Panc1 (cell line): ENCODE results near the gene NOXA1. TPM values are rescaled to one million over a fixed set of nuclear protein-coding genes. Genes with fewer than 3 reads are reported as not detected.

Experiments
- ATAC-seq: fragments of 200-7000 bp; cut with Tn5 transposase; 2 replicates; pipeline ENCODE4 v1.9.1; 2020; ENCODE audit warnings: mild to moderate bottlenecking, moderate library complexity
- BruUV-seq: library from RNA; stranded (reverse); fragments of 400-500 nt; replicated peaks from 2 replicates; lab custom pipeline; 2021; lab: Mats Ljungman, UMichigan
- CTCF ChIA-PET: fragments of 300-600 bp; sonication (Branson Sonifier 250); formaldehyde crosslinking; loops from one replicate; lab custom pipeline; 2022; ENCODE audit warnings: antibody characterized with exemption; lab: Charles Lee
- POLR2A ChIA-PET: fragments of 300-600 bp; sonication (Branson Sonifier 250); formaldehyde crosslinking; loops from one replicate; lab custom pipeline; 2022; ENCODE audit warnings: antibody characterized with exemption; lab: Charles Lee
- DNase-seq: peaks from one replicate; pipeline ENCODE4 v3.0.0-alpha.2; 2010; ENCODE audit warnings: low read depth, low spot score
- H3K27ac ChIP-seq: 2 replicates; pipeline ENCODE4 v1.5.1; 2011; ENCODE audit warnings: mild to moderate bottlenecking, low read length, inconsistent platforms
- H3K27me3 ChIP-seq: fragments of 200-500 bp; sonication (Bioruptor generic); 2 replicates; pipeline ENCODE4 v1.6.0; 2014; ENCODE audit warnings: low read length, inconsistent platforms; ENCODE audit not compliant: control insufficient read depth, insufficient read depth
- H3K36me3 ChIP-seq: fragments of 200-500 bp; sonication (Bioruptor generic); 2 replicates; pipeline ENCODE4 v1.5.1; 2014; ENCODE audit warnings: inconsistent platforms, mild to moderate bottlenecking, low read length, moderate library complexity; ENCODE audit not compliant: control insufficient read depth, insufficient read depth
- H3K4me1 ChIP-seq: 2 replicates; pipeline ENCODE4 v1.5.1; 2011; ENCODE audit warnings: inconsistent platforms, mild to moderate bottlenecking, low read length, moderate library complexity; ENCODE audit not compliant: control insufficient read depth, insufficient read depth
- H3K4me3 ChIP-seq, 2 experiments: 2 replicates each; pipeline ENCODE4 v1.5.1; 2011 to 2012; ENCODE audit warnings: low read depth in 2 of 2, low read length in 2 of 2, mild to moderate bottlenecking in 2 of 2, inconsistent platforms in 1 of 2, moderate library complexity in 1 of 2
- H3K9me3 ChIP-seq: fragments of 200-500 bp; sonication (Bioruptor generic); 2 replicates; pipeline ENCODE4 v1.5.1; 2014; ENCODE audit warnings: low read depth, mild to moderate bottlenecking, inconsistent platforms, low read length, moderate library complexity; ENCODE audit not compliant: control insufficient read depth, insufficient read depth
- CTCF ChIP-seq: fragments of 450-650 bp; IDR thresholded peaks from 2 replicates; pipeline ENCODE4 v1.5.1; 2017; ENCODE audit warnings: mild to moderate bottlenecking
- POLR2AphosphoS5 ChIP-seq: IDR thresholded peaks from 2 replicates; pipeline ENCODE4 v1.6.1; 2012; ENCODE audit warnings: mild to moderate bottlenecking, low read depth, low read length, moderate library complexity
- REST ChIP-seq, 2 experiments: IDR thresholded peaks; 2 replicates each; pipeline ENCODE4 v1.6.1; 2011 to 2012; ENCODE audit warnings: low read depth in 2 of 2, control low read depth in 1 of 2, low read length in 1 of 2, mild to moderate bottlenecking in 1 of 2, moderate library complexity in 1 of 2; ENCODE audit not compliant: insufficient read depth in 1 of 2
- SIN3A ChIP-seq: IDR thresholded peaks from 2 replicates; pipeline ENCODE4 v1.6.1; 2012; ENCODE audit warnings: low read depth, mild to moderate bottlenecking, low read length, moderate library complexity, borderline replicate concordance; ENCODE audit not compliant: insufficient read depth
- TCF7L2 ChIP-seq: IDR thresholded peaks from 2 replicates; pipeline ENCODE4 v1.6.1; 2011; ENCODE audit warnings: mild to moderate bottlenecking, low read depth, low read length, inconsistent platforms
- in situ Hi-C: cut with HindIII; loops from 2 replicates; pipeline ENCODE4 v1.10.0; 2016; ENCODE audit warnings: low sequenced_read_pairs, low pct_unique_long_range_greater_than_20kb
- intact Hi-C: fragments of 100-400 bp; cut with micrococcal nuclease; formaldehyde crosslinking; loops from one replicate; pipeline ENCODE4 v1.10.0; 2022; ENCODE audit not compliant: unreplicated experiment
- total RNA-seq: library from RNA; stranded (reverse); gene quantifications from one replicate; pipeline ENCODE4 v1.2.1, GENCODE V29; 2021; ENCODE audit not compliant: unreplicated experiment

The NOXA1 gene
- total RNA-seq, 1 experiment from 2014 or later, result 3.7 TPM

GRCh38 chr9:137446851-137447471 is 23.8 kb downstream of the NOXA1 start:
- no peaks in the 10 kb centered on the region for H3K36me3 ChIP-seq
- BruUV-seq, result no TSS peak
- intact Hi-C loops, result no loop called here
- in situ Hi-C loops, result no loop called here
- ChIA-PET CTCF (no interaction called here), POLR2A (no interaction called here)
- H3K4me3 ChIP-seq, result no peak overlapping the region
- no peak overlapping the region for H3K27ac ChIP-seq
- no peaks in the 10 kb centered on the region for H3K27me3 ChIP-seq
- no peak for DNase-seq
- TF ChIP-seq TCF7L2 (no peak), SIN3A (no peak), REST (IDR thresholded peaks at IDR 0.05; ENCODE audit: insufficient read depth in 1 of 2, low read depth in 2 of 2, low read length in 1 of 2) (no peak), CTCF (no peak), POLR2AphosphoS5 (no peak)
- no peaks in the 10 kb centered on the region for H3K9me3 ChIP-seq
- peaks cover 9% of the 10 kb centered on the region for H3K4me1 ChIP-seq
- ATAC-seq, result 0 out of 2 replicates have a peak, but pooled peaks have one; percentile 19

GRCh38 chr9:137447722-137448601 is 24.8 kb downstream of the NOXA1 start:
- no peak overlapping the region for H3K27ac ChIP-seq
- in situ Hi-C loops, result no loop called here
- POLR2A ChIA-PET, result no interaction called here
- CTCF ChIA-PET, result no interaction called here
- ATAC-seq (peak; percentile 25; the same call in 1 of the 2 replicates), DNase-seq (no peak)
- peaks cover 9% of the 10 kb centered on the region for H3K4me1 ChIP-seq
- TF ChIP-seq POLR2AphosphoS5, result no peak
- TF ChIP-seq SIN3A, result no peak
- TF ChIP-seq CTCF, result no peak
- no peak for TF ChIP-seq REST (IDR thresholded peaks at IDR 0.05; ENCODE audit: insufficient read depth in 1 of 2, low read depth in 2 of 2, low read length in 1 of 2)
- TF ChIP-seq TCF7L2, result no peak
- intact Hi-C loops, result no loop called here
- TSS peak; percentile 69 for BruUV-seq
- no peaks in the 10 kb centered on the region for H3K9me3 ChIP-seq
- H3K4me3 ChIP-seq, result no peak overlapping the region
- no peaks in the 10 kb centered on the region for H3K27me3 ChIP-seq
- no peaks in the 10 kb centered on the region for H3K36me3 ChIP-seq
